Heart left ventricle (tissue), 16 donors: ENCODE data around the gene UBE3B. TPM values are rescaled to one million over a fixed set of nuclear protein-coding genes. Genes with fewer than 3 reads are reported as not detected.

ENCODE experiments used
- ATAC-seq, 4 donors: fragments of 200-7000 bp; cut with Tn5 transposase; one replicate each; pipeline ENCODE4 v1.9.1; 2020 to 2022; ENCODE audit warnings: moderate library complexity in 4 of 4, mild to moderate bottlenecking in 3 of 4, moderate number of reproducible peaks in 1 of 4
- DNase-seq, 5 donors: peaks; one replicate each; pipeline ENCODE4 v3.0.0-alpha.2; 2020
- H3K27ac ChIP-seq, 12 donors: fragments of 200-600 bp; sonication (generic) in 4 of 12; one replicate each; pipeline versions ENCODE4 v1.5.0 to v1.8.0; 2016 to 2022; ENCODE audit warnings: mild to moderate bottlenecking in 2 of 12
- H3K27me3 ChIP-seq, 9 donors: fragments of 200-600 bp; sonication (generic) in 2 of 9; one replicate each; pipeline versions ENCODE4 v1.5.1 to v1.8.0; 2016 to 2022; ENCODE audit warnings: mild to moderate bottlenecking in 3 of 9
- H3K36me3 ChIP-seq, 9 donors: fragments of 200-600 bp; sonication (generic) in 2 of 9; one replicate each; pipeline versions ENCODE4 v1.5.0 to v1.8.0; 2018 to 2022; ENCODE audit warnings: mild to moderate bottlenecking in 2 of 9
- H3K4me1 ChIP-seq, 12 donors: fragments of 200-600 bp; sonication (generic) in 4 of 12; one replicate each; pipeline versions ENCODE4 v1.5.0 to v1.8.0; 2016 to 2022; ENCODE audit warnings: mild to moderate bottlenecking in 3 of 12
- H3K4me3 ChIP-seq, 12 donors: fragments of 200-600 bp; sonication (generic) in 4 of 12; one replicate each; pipeline versions ENCODE4 v1.5.0 to v1.8.0; 2017 to 2022; ENCODE audit warnings: mild to moderate bottlenecking in 9 of 12, moderate library complexity in 4 of 12
- H3K9me3 ChIP-seq, 12 donors: fragments of 200-600 bp; sonication (generic) in 4 of 12; one replicate each; pipeline versions ENCODE4 v1.5.0 to v1.8.0; 2016 to 2022; ENCODE audit warnings: mild to moderate bottlenecking in 1 of 12
- CTCF ChIP-seq, 12 donors: fragments of 200-600 bp; sonication (generic) in 4 of 12; IDR thresholded peaks; one replicate each; pipeline versions ENCODE4 v1.5.0 to v1.8.0; 2018 to 2022; ENCODE audit warnings: antibody characterized with exemption in 12 of 12, mild to moderate bottlenecking in 5 of 12
- POLR2A ChIP-seq, 2 donors: fragments of 450-650 bp; IDR thresholded peaks; one replicate each; pipeline ENCODE4 v1.6.1; 2017; ENCODE audit warnings: antibody characterized with exemption in 2 of 2, mild to moderate bottlenecking in 2 of 2, moderate library complexity in 2 of 2
- WGBS, 4 donors: extraction: QIAGEN DNeasy Blood & Tissue Kit in 2 of 4; methylation state at CpG; one replicate each; pipeline versions ENCODE4 v1.1.5 to v1.1.7; 2013 to 2018; 5-methylcytosine and 5-hydroxymethylcytosine counted together
- intact Hi-C, 10 donors: fragments of 100-400 bp; cut with DNase I; formaldehyde crosslinking; loops; one replicate each; pipeline versions ENCODE4 v1.11.1 to v1.14.2; 2022
- polyA plus RNA-seq, 2 donors: library from polyadenylated mRNA; stranded (reverse); fragments of 200-250 nt; gene quantifications; one replicate each; pipeline ENCODE4 v1.2.3, GENCODE V29; 2013
- total RNA-seq, 9 donors: library from RNA; depleted of rRNA in 2 of 9; stranded (reverse); fragments of >200 nt in 2 of 9; fragmentation: NEBNext Ultra II Directional in 3 of 9; extraction: Animal tissue kit (Norgen Biotek cat#: 25700) in 3 of 9; gene quantifications; one replicate each; pipeline versions ENCODE4 v1.1.0 to v1.2.4, GENCODE V29; 2016 to 2023
- donor health status: ischemic (EF 13 %, LVEDD 7.1; RV severe dilation, severe dysfunction).
- donor health status: healthy with polysubstance abuse.
- donor health status: DM: no; HTN: yes; CAD: no.
- donor health status: DM: no; HTN: no; CAD: no.
- donor health status: ischemic (EF 25% LVEDD 6.9; RV normal size, moderate dysfunction).
- donor health status: ischemic (EF 25% LVEDD 5.7; RV mildly dilated, moderate dysfunction).
- donor health status: healthy.
- donor health status: DM: yes; HTN: yes; CAD: no.
- donor health status: ischemic (EF 35%, LVEDD 5.7; RV mildly dilated, moderate dysfunction).
- donor health status: nonischemic (EF 11% LVEDD 7.7; RV severe dilation, severe dysfunction).
- donor health status: DM: yes; HTN: yes; CAD: no.
- donor health status: PGD.
- donor health status: ischemic (EF 29% LVEDD 5.4; RV normal size, mild dysfunction).
- donor health status: nonischemic (EF 23%, LVEDD 6.1; RV moderate dilation, normal function).

Gene UBE3B
- total and polyA plus RNA-seq, 11 donors: 19.1 to 82.7 (median 50.6) TPM

- H3K9me3 ChIP-seq: no peaks in the 10 kb centered on the region
- peaks cover 14 to 57% (median 26%) of the 10 kb centered on the region in 12 donors for H3K4me1 ChIP-seq
- DNase-seq (peak in 4 of 5 donors; percentile 60 to 71 (median 66)), ATAC-seq (peak; percentile 27 to 69 (median 40))
- no peak overlapping the region for H3K4me3 ChIP-seq
- no peaks in the 10 kb centered on the region for H3K27me3 ChIP-seq
- H3K36me3 ChIP-seq: peaks cover 4 to 96% (median 77%) of the 10 kb centered on the region in 9 donors
- H3K27ac ChIP-seq: peak overlapping the region; percentile 35 to 89 (median 75)
- 28 to 43% (median 38%) methylated on average over 11 of the region's 11 CpGs for WGBS, 4 donors
- TF ChIP-seq POLR2A (IDR thresholded peaks at IDR 0.05) (no peak), CTCF (IDR thresholded peaks at IDR 0.05) (peak; percentile 74 to 95 (median 86))
- intact Hi-C loops: loop anchor here (1.0 to 10.0 kb wide), 15 partner anchors 43 to 361 kb away; partner anchors contain the start of genes FAM222A (in 2 of the 10), MMAB (in 2 of the 10), MVK (in 2 of the 10) and GLTP (in 1 of the 10)
Observed at GRCh38 chr12:109518820-109519665, 41.6 kb downstream of the UBE3B start.

GRCh38 chr12:109519787-109520186, 42.4 kb downstream of the UBE3B start:
- WGBS, 4 donors: 56 to 87% (median 69%) methylated on average over 6 of the region's 6 CpGs

GRCh38 chr12:109521831-109522230, 44.4 kb downstream of the UBE3B start:
- H3K27ac ChIP-seq: peak overlapping the region in 3 of 12 donors; percentile 29 to 71 (median 70)
- H3K4me1 ChIP-seq: peaks cover 14 to 58% (median 26%) of the 10 kb centered on the region in 12 donors
- 61 to 76% (median 68%) methylated on average over 10 of the region's 10 CpGs for WGBS, 4 donors
- no peak for ATAC-seq
- intact Hi-C loops: loop anchor here in 5 of 10 donors (2.0 to 10.0 kb wide), 7 partner anchors 50 to 577 kb away; partner anchors contain the start of genes MMAB (in 1 of the 5) and MVK (in 1 of the 5)
- no peak for DNase-seq
- no peaks in the 10 kb centered on the region for H3K27me3 ChIP-seq
- peaks cover 4 to 98% (median 78%) of the 10 kb centered on the region in 9 donors for H3K36me3 ChIP-seq
- TF ChIP-seq POLR2A (IDR thresholded peaks at IDR 0.05) (no peak), CTCF (IDR thresholded peaks at IDR 0.05) (no peak)
- H3K9me3 ChIP-seq: no peaks in the 10 kb centered on the region
- H3K4me3 ChIP-seq: no peak overlapping the region

More at GRCh38 chr12:109519787-109520186, 42.4 kb downstream of the UBE3B start:
- H3K4me1 ChIP-seq: peaks cover 14 to 58% (median 26%) of the 10 kb centered on the region in 12 donors
- peaks cover 4 to 96% (median 77%) of the 10 kb centered on the region in 9 donors for H3K36me3 ChIP-seq
- no peak for DNase-seq
- TF ChIP-seq POLR2A (IDR thresholded peaks at IDR 0.05): no peak
- no peak for TF ChIP-seq CTCF (IDR thresholded peaks at IDR 0.05)
- intact Hi-C loops: loop anchor here (1.0 to 10.0 kb wide), 17 partner anchors 43 to 575 kb away; partner anchors contain the start of genes MMAB (in 3 of the 10), MVK (in 3 of the 10) and FAM222A (in 2 of the 10)
- no peaks in the 10 kb centered on the region for H3K27me3 ChIP-seq
- no peaks in the 10 kb centered on the region for H3K9me3 ChIP-seq
- H3K4me3 ChIP-seq: no peak overlapping the region
- H3K27ac ChIP-seq: peak overlapping the region; percentile 35 to 89 (median 75)
- no peak for ATAC-seq

GRCh38 chr12:109523071-109523470, 45.6 kb downstream of the UBE3B start:
- H3K27me3 ChIP-seq: no peaks in the 10 kb centered on the region
- H3K4me3 ChIP-seq: no peak overlapping the region
- TF ChIP-seq POLR2A (IDR thresholded peaks at IDR 0.05): no peak
- TF ChIP-seq CTCF (IDR thresholded peaks at IDR 0.05): no peak
- intact Hi-C loops: loop anchor here in 4 of 10 donors (2.0 to 10.0 kb wide), 5 partner anchors 49 to 578 kb away; partner anchors contain the start of genes MMAB (in 1 of the 4) and MVK (in 1 of the 4)
- WGBS, 4 donors: 47 to 73% (median 58%) methylated on average over 10 of the region's 10 CpGs
- H3K27ac ChIP-seq: peak overlapping the region in 8 of 12 donors; percentile 1 to 77 (median 47)
- H3K36me3 ChIP-seq: peaks cover 4 to 98% (median 78%) of the 10 kb centered on the region in 9 donors
- H3K4me1 ChIP-seq: peaks cover 12 to 48% (median 23%) of the 10 kb centered on the region in 12 donors
- ATAC-seq (peak; percentile 85 to 93 (median 90)), DNase-seq (peak; percentile 70 to 92 (median 84))
- H3K9me3 ChIP-seq: no peaks in the 10 kb centered on the region
